Kidney (tissue), 14 donors: ENCODE data around the gene UNC93A. TPM values are rescaled to one million over a fixed set of nuclear protein-coding genes. Genes with fewer than 3 reads are reported as not detected.
"Not testable (repeated sequence)": the region's sequence is repeated elsewhere in the genome, so short reads cannot be mapped to it uniquely, and the experiment has no call there.

Source experiments
- DNase-seq, 5 donors: peaks; one replicate each; pipeline ENCODE4 v3.0.0-alpha.2; 2013 to 2020
- FAIRE-seq: peaks from 2 replicates; lab custom pipeline; 2012; peaks lifted over from hg19 to GRCh38; lab: Jason Lieb, UNC
- H3K27ac ChIP-seq, 2 donors: one replicate each; pipeline ENCODE4 v1.7.0; 2013; ENCODE audit warnings: low read depth in 2 of 2, low read length in 2 of 2, inconsistent platforms in 1 of 2
- H3K27me3 ChIP-seq: one replicate; pipeline ENCODE4 v1.7.1; 2013; ENCODE audit warnings: low read length, inconsistent platforms; ENCODE audit not compliant: control insufficient read depth, insufficient read depth
- H3K36me3 ChIP-seq, 3 donors: one replicate each; pipeline versions ENCODE4 v1.7.0 to v1.7.1; 2013; ENCODE audit warnings: low read length in 3 of 3, control low read depth in 1 of 3, inconsistent platforms in 1 of 3; ENCODE audit not compliant: insufficient read depth in 3 of 3, control insufficient read depth in 2 of 3
- H3K4me1 ChIP-seq, 3 donors: one replicate each; pipeline versions ENCODE4 v1.7.0 to v1.7.1; 2013; ENCODE audit warnings: low read length in 3 of 3, inconsistent platforms in 1 of 3, low read depth in 1 of 3; ENCODE audit not compliant: control insufficient read depth in 2 of 3, insufficient read depth in 2 of 3
- H3K4me3 ChIP-seq, 3 donors: one replicate each; pipeline versions ENCODE4 v1.7.0 to v1.8.1; 2013; ENCODE audit warnings: low read length in 3 of 3, control low read depth in 1 of 3, inconsistent platforms in 1 of 3
- H3K9ac ChIP-seq, 3 donors: one replicate each; pipeline versions ENCODE4 v1.7.0 to v1.7.1; 2013; ENCODE audit warnings: low read length in 3 of 3, control low read depth in 1 of 3, inconsistent platforms in 1 of 3
- H3K9me3 ChIP-seq, 3 donors: one replicate each; pipeline versions ENCODE4 v1.7.0 to v1.7.1; 2013; ENCODE audit warnings: low read length in 3 of 3, control low read depth in 1 of 3, inconsistent platforms in 1 of 3; ENCODE audit not compliant: control insufficient read depth in 2 of 3, insufficient read depth in 1 of 3
- CTCF ChIP-seq: IDR thresholded peaks from 3 replicates; pipeline ENCODE4 v1.5.1; 2012; ENCODE audit warnings: mild to moderate bottlenecking, moderate library complexity, borderline replicate concordance; ENCODE audit not compliant: insufficient read depth; ENCODE audit errors: extremely low read depth
- intact Hi-C: fragments of 100-400 bp; cut with DNase I; formaldehyde crosslinking; loops from one replicate; pipeline ENCODE4 v1.11.1; 2022
- polyA plus RNA-seq: library from polyadenylated mRNA; stranded (reverse); fragments of 350-450 nt; fragmentation: Illumina TruSeq; extraction: RNeasy Lipid Tissue Mini Kit (QIAGEN cat#74804); gene quantifications from one replicate; pipeline ENCODE4 v1.2.3, GENCODE V29; 2014; ENCODE audit warnings: low read depth, low replicate concordance; ENCODE audit not compliant: insufficient read depth
- total RNA-seq: library from RNA; stranded (reverse); fragmentation: NEBNext Ultra II Directional; extraction: Animal tissue kit (Norgen Biotek cat#: 25700); gene quantifications from one replicate; pipeline ENCODE4 v1.2.1, GENCODE V29; 2021
- donor health status: control.
- donor health status: control.
- donor health status: control.
- donor health status: control.
- donor health status: control.
- donor health status: DM: yes; HTN: yes; CAD: no.
- donor health status: Normal renal cell carcinoma (clear cell type).

UNC93A gene
- total and polyA plus RNA-seq, 2 donors from 2014 or later: 0.56 TPM; not detected in 1

- H3K9ac ChIP-seq, H3K27ac ChIP-seq, FAIRE-seq, H3K4me3 ChIP-seq, intact Hi-C loops, H3K4me1 ChIP-seq, H3K36me3 ChIP-seq, H3K27me3 ChIP-seq, H3K9me3 ChIP-seq, DNase-seq: not testable (repeated sequence)
Observed at GRCh38 chr6:167319856-167320753, 29.0 kb downstream of the UNC93A start.

GRCh38 chr6:167320754-167321056, 29.6 kb downstream of the UNC93A start:
- H3K4me3 ChIP-seq, H3K36me3 ChIP-seq, DNase-seq, H3K4me1 ChIP-seq, intact Hi-C loops, H3K9me3 ChIP-seq, H3K27ac ChIP-seq, FAIRE-seq, H3K9ac ChIP-seq, H3K27me3 ChIP-seq: not testable (repeated sequence)

- H3K27me3 ChIP-seq, FAIRE-seq, H3K9me3 ChIP-seq, intact Hi-C loops, H3K9ac ChIP-seq, H3K27ac ChIP-seq, H3K4me1 ChIP-seq, H3K36me3 ChIP-seq, H3K4me3 ChIP-seq, DNase-seq: not testable (repeated sequence)
Observed at GRCh38 chr6:167321185-167321584, 30.1 kb downstream of the UNC93A start.

- no peak for FAIRE-seq
- no peaks in the 10 kb centered on the region for H3K27me3 ChIP-seq
- H3K4me1 ChIP-seq: no peaks in the 10 kb centered on the region
- H3K27ac ChIP-seq: no peak overlapping the region
- DNase-seq: no peak
- H3K4me3 ChIP-seq: no peak overlapping the region
- no peaks in the 10 kb centered on the region for H3K9me3 ChIP-seq
- H3K9ac ChIP-seq: no peak overlapping the region
- no peak for TF ChIP-seq CTCF
- intact Hi-C loops: no loop called here
- H3K36me3 ChIP-seq: no peaks in the 10 kb centered on the region
Observed at GRCh38 chr6:167323111-167323510, 32.0 kb downstream of the UNC93A start.

- Histone ChIP-seq H3K4me3 (no peak overlapping the region), H3K9ac (no peak overlapping the region), H3K36me3 (no peaks in the 10 kb centered on the region), H3K4me1 (no peaks in the 10 kb centered on the region), H3K27me3 (no peaks in the 10 kb centered on the region), H3K9me3 (no peaks in the 10 kb centered on the region), H3K27ac (no peak overlapping the region)
- FAIRE-seq: no peak
- intact Hi-C loops: no loop called here
- no peak for TF ChIP-seq CTCF
- DNase-seq: no peak
Observed at GRCh38 chr6:167324111-167324510, 33.0 kb downstream of the UNC93A start.
